Ishikawa (cell line): ENCODE results near the gene NDFIP1.

ENCODE experiments used
- CEBPB ChIP-seq: IDR thresholded peaks from 2 replicates; pipeline ENCODE4 v1.6.1; 2012
- CREB1 ChIP-seq: IDR thresholded peaks from 2 replicates; pipeline ENCODE4 v1.6.1; 2012; ENCODE audit warnings: low read depth
- EGR1 ChIP-seq: IDR thresholded peaks from 2 replicates; pipeline ENCODE4 v1.6.1; 2012
- EP300 ChIP-seq: IDR thresholded peaks from 2 replicates; pipeline ENCODE4 v1.6.1; 2012; ENCODE audit warnings: borderline replicate concordance
- FOXM1 ChIP-seq: IDR thresholded peaks from 2 replicates; pipeline ENCODE4 v1.6.1; 2012; ENCODE audit warnings: low read depth, borderline replicate concordance
- NFIC ChIP-seq: IDR thresholded peaks from 2 replicates; pipeline ENCODE4 v1.6.1; 2012
- RAD21 ChIP-seq: IDR thresholded peaks from 2 replicates; pipeline ENCODE4 v1.6.1; 2012; ENCODE audit warnings: low read depth
- TAF1 ChIP-seq: IDR thresholded peaks from 2 replicates; pipeline ENCODE4 v1.6.1; 2012; ENCODE audit warnings: low read depth, mild to moderate bottlenecking
- TCF12 ChIP-seq: IDR thresholded peaks from 2 replicates; pipeline ENCODE4 v1.6.1; 2012; ENCODE audit warnings: low read depth
- TEAD4 ChIP-seq: IDR thresholded peaks from 2 replicates; pipeline ENCODE4 v1.6.1; 2012
- YY1 ChIP-seq: IDR thresholded peaks from 2 replicates; pipeline ENCODE4 v1.6.1; 2012; ENCODE audit warnings: low read depth
- ZBTB7A ChIP-seq: IDR thresholded peaks from 2 replicates; pipeline ENCODE4 v1.6.1; 2012; ENCODE audit warnings: low read depth
- TF ChIP-seq, protein P1 (sequence below): IDR thresholded peaks from 2 replicates; pipeline ENCODE4 v1.6.1; 2012; ENCODE audit warnings: low read depth, mild to moderate bottlenecking
- TF ChIP-seq, protein P2 (sequence below): IDR thresholded peaks from 2 replicates; pipeline ENCODE4 v1.6.1; 2012
- TF ChIP-seq, protein P3 (sequence below): IDR thresholded peaks from 2 replicates; pipeline ENCODE4 v1.6.1; 2012

Gene NDFIP1

DNA sequence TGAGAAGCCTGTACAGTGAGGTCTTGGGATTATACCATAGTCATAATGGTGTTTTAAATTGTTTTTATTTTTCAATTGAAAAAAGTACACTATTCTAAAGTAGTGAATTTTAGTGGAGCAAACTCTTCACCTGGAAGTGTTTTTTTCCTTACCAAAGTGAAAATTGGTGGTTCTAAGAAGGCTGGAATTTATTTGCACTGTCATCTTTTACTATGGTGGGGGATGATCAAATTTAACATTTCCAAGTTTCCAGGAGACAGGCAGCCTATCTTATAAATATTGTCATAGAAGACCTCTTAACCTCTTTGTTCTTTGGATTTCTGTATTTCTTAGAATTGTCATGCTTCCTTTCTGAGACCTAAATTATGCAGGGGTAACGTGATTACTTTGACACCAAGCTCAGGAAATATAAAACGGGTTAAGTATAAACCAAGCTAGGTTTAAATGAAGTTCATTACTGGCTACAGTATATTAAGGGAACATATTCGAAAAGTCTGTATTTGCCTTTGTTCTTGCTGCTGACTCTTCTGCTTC is 20.2 kb downstream of the NDFIP1 start:
- TF ChIP-seq, protein P1, sequence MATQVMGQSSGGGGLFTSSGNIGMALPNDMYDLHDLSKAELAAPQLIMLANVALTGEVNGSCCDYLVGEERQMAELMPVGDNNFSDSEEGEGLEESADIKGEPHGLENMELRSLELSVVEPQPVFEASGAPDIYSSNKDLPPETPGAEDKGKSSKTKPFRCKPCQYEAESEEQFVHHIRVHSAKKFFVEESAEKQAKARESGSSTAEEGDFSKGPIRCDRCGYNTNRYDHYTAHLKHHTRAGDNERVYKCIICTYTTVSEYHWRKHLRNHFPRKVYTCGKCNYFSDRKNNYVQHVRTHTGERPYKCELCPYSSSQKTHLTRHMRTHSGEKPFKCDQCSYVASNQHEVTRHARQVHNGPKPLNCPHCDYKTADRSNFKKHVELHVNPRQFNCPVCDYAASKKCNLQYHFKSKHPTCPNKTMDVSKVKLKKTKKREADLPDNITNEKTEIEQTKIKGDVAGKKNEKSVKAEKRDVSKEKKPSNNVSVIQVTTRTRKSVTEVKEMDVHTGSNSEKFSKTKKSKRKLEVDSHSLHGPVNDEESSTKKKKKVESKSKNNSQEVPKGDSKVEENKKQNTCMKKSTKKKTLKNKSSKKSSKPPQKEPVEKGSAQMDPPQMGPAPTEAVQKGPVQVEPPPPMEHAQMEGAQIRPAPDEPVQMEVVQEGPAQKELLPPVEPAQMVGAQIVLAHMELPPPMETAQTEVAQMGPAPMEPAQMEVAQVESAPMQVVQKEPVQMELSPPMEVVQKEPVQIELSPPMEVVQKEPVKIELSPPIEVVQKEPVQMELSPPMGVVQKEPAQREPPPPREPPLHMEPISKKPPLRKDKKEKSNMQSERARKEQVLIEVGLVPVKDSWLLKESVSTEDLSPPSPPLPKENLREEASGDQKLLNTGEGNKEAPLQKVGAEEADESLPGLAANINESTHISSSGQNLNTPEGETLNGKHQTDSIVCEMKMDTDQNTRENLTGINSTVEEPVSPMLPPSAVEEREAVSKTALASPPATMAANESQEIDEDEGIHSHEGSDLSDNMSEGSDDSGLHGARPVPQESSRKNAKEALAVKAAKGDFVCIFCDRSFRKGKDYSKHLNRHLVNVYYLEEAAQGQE = no peak
- no peak for TF ChIP-seq FOXM1
- no peak for TF ChIP-seq EGR1
- TF ChIP-seq, protein P2, sequence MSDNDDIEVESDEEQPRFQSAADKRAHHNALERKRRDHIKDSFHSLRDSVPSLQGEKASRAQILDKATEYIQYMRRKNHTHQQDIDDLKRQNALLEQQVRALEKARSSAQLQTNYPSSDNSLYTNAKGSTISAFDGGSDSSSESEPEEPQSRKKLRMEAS = no peak
- no peak for TF ChIP-seq TEAD4
- TF ChIP-seq RAD21 = no peak
- no peak for TF ChIP-seq NFIC
- TF ChIP-seq, protein P3, sequence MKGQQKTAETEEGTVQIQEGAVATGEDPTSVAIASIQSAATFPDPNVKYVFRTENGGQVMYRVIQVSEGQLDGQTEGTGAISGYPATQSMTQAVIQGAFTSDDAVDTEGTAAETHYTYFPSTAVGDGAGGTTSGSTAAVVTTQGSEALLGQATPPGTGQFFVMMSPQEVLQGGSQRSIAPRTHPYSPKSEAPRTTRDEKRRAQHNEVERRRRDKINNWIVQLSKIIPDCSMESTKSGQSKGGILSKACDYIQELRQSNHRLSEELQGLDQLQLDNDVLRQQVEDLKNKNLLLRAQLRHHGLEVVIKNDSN = no peak

DNA sequence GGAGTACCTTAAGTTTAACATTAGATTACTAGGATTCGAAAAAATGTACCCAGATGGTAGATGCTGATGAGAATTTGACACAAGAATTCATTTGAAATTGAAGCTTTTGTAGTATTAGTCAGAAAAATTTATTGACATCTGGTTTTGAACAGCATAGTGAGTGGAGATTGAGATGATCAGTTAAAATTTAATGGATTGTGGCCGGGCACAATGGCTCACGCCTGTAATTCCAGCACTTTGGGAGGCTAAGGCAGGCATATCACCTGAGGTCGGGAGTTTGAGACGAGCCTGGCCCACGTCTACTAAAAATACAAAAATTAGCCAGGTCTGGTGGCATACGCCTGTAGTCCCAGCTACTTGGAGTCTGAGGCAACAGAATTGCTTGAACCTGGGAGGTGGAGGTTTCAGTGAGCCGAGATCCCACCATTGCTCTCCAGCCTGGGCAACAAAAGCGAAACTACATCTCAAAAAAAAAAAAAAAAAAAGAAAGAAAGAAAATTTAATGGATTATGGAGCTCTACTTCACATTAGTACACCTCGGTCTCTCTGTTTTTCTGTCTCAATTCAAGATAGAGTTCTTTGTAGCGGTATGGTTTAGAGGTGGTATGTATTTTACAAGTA is 21.0 kb downstream of the NDFIP1 start:
- TF ChIP-seq TEAD4 (no peak), CREB1 (no peak), EP300 (no peak), CEBPB (no peak), NFIC (no peak), RAD21 (no peak), TCF12 (no peak)
- TF ChIP-seq, protein P3 = no peak

DNA sequence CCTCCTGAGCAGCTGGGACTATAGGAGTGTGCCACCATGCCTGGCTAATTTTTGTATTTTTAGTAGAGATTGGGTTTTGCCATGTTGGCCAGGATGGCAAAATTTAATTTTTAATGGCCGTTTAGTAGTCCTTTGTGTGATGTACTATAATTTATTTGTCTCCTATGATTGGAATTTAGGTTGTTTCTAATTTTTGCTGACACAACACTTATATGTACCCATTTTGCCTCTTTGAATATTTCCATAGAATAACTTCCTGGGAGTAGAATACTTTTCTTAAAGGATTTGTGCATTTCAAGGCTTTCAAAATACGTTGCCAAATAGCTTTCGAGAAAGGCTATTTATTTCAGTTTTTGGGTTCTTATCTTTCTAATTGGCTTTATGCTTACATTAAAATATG is 22.8 kb downstream of the NDFIP1 start:
- TF ChIP-seq NFIC = no peak
- TF ChIP-seq YY1 = no peak
- TF ChIP-seq, protein P3 = no peak
- TF ChIP-seq ZBTB7A = no peak
- TF ChIP-seq TEAD4 = no peak
- TF ChIP-seq FOXM1 = no peak
- no peak for TF ChIP-seq CREB1

DNA sequence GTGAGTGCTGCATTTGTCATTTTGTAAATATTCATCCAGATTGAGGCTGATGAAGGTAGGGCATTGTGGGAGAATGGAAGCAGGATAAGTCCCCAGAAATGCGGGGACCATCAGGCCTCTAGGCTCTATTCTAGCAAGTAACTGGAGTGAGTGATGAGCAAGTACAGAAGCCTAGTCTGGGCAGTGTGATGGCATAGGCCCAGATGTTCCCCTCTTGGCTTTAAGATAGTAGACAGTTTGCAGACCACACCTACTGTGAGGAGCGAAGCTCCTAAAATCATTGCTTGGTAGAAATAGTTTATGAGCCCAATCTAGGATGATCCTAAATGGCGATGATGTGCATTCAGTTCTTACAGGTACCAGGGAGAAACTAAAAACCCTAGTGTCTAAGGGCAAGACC is 24.3 kb downstream of the NDFIP1 start:
- TF ChIP-seq, protein P1 = no peak
- TF ChIP-seq TCF12 (no peak), FOXM1 (no peak), EGR1 (no peak), TAF1 (no peak), EP300 (no peak), CEBPB (no peak)
- TF ChIP-seq, protein P3 = no peak

DNA sequence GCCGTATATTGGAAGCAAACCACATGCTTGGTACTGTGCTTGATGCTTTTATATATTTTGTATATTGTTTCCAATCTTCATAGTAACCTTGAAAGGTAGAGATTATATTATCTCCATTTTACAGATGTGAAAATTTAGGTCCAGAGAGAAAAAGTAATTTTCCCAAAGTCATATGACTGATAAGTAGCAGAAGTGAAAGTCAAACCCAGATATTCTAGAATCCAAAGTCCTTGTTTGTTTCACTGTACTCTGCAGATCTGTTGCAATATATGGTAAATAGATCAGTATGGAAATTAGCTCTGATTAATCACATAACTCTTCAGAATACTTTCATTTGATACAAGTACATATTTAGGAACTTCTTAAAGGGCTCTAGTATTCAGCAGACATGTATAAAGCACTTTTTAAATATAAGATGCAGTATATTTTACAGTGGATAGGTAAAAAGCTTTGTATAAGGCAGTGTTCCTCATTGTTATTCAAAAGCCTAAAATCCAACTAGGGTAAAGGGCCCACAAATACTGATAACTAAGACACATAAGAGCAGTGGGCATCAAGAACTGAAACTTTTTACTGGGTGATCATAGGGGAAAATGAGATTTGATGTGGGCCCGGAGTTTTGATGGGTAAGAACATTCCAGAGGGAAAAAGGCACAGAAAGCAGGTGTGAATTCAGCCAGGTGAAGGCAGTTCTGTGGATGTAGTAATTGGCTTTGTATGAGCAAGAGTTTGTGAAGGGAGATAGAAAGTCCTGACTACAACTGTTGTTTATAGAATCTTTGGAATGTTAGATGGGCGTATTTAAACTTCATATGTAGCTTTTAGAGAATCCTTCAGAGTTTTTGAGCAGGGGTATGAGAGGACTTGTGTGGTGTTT is 25.0 kb downstream of the NDFIP1 start:
- no peak for TF ChIP-seq EGR1
- no peak for TF ChIP-seq EP300
- no peak for TF ChIP-seq FOXM1
- TF ChIP-seq CREB1 = no peak
- TF ChIP-seq, protein P1 = no peak
- no peak for TF ChIP-seq ZBTB7A
- TF ChIP-seq RAD21 = no peak
- no peak for TF ChIP-seq YY1
- TF ChIP-seq NFIC = no peak
- TF ChIP-seq TAF1 = no peak
- TF ChIP-seq, protein P2 = no peak
- TF ChIP-seq TEAD4 = no peak
- TF ChIP-seq TCF12 = no peak
- no peak for TF ChIP-seq CEBPB
- TF ChIP-seq, protein P3 = no peak
